H1 (cell line): Measurements from ENCODE around the gene DKKL1. TPM values are rescaled to one million over a fixed set of nuclear protein-coding genes. Genes with fewer than 3 reads are reported as not detected.

ENCODE experiments used
- ATF3 ChIP-seq: IDR thresholded peaks from 2 replicates; pipeline ENCODE4 v1.6.1; 2011; ENCODE audit warnings: low read depth, mild to moderate bottlenecking, low read length; ENCODE audit not compliant: insufficient read depth
- CBX5 ChIP-seq: fragments of 300-800, 300-1000 bp; sonication (generic); IDR thresholded peaks from 2 replicates; pipeline ENCODE4 v1.7.1; 2016; ENCODE audit warnings: antibody characterized with exemption, low read length, low read depth
- CHD7 ChIP-seq: fragments of 300-600 bp; sonication (generic); IDR thresholded peaks from 2 replicates; pipeline ENCODE4 v1.7.1; 2012; ENCODE audit warnings: low read length, moderate library complexity, mild to moderate bottlenecking, inconsistent platforms; ENCODE audit not compliant: insufficient replicate concordance
- JUN ChIP-seq: IDR thresholded peaks from 2 replicates; pipeline ENCODE4 v1.6.1; 2011; ENCODE audit warnings: low read depth, mild to moderate bottlenecking, improper control_type of control experiment, low read length
- JUND ChIP-seq: IDR thresholded peaks from 2 replicates; pipeline ENCODE4 v1.6.1; 2011; ENCODE audit warnings: mild to moderate bottlenecking, improper control_type of control experiment, low read length
- POU5F1 ChIP-seq: IDR thresholded peaks from 2 replicates; pipeline ENCODE4 v1.6.1; 2011; ENCODE audit warnings: low read depth, mild to moderate bottlenecking, low read length, moderate library complexity
- RAD21 ChIP-seq, 2 experiments: IDR thresholded peaks in 1 of 2; conservative IDR thresholded peaks in 1 of 2; 2 replicates each; pipeline ENCODE4 v1.6.1; 2011; ENCODE audit warnings: low read depth in 2 of 2, low read length in 2 of 2, improper control_type of control experiment in 1 of 2, inconsistent platforms in 1 of 2, mild to moderate bottlenecking in 1 of 2, moderate library complexity in 1 of 2
- SIX5 ChIP-seq: IDR thresholded peaks from 2 replicates; pipeline ENCODE4 v1.6.1; 2011; ENCODE audit warnings: mild to moderate bottlenecking, low read depth, low read length
- SP1 ChIP-seq: IDR thresholded peaks from 2 replicates; pipeline ENCODE4 v1.6.1; 2011; ENCODE audit warnings: low read depth, low read length
- TEAD4 ChIP-seq: IDR thresholded peaks from 2 replicates; pipeline ENCODE4 v1.6.1; 2012; ENCODE audit warnings: low read depth, low read length, inconsistent platforms, mixed read lengths
- YY1 ChIP-seq: IDR thresholded peaks from 2 replicates; pipeline ENCODE4 v1.6.1; 2011; ENCODE audit warnings: low read depth, mild to moderate bottlenecking, low read length
- polyA plus RNA-seq, 7 experiments: library from polyadenylated mRNA; depleted of rRNA in 3 of 7; stranded (reverse) in 5 of 7; unstranded in 2 of 7; fragments of >200 nt in 5 of 7; fragments of 200-250 nt in 2 of 7; gene quantifications; 1 replicate in 5 of 7; 2 replicates in 1 of 7; 4 replicates in 1 of 7; pipeline versions ENCODE4 v1.2.1 to v1.2.3, GENCODE V29; 2011 to 2013; ENCODE audit warnings: missing spikeins in 2 of 7, mixed read lengths in 2 of 7
- total RNA-seq: library from RNA; stranded (reverse); fragmentation: NEBNext Ultra II Directional; extraction: Animal tissue kit (Norgen Biotek cat#: 25700); gene quantifications from 2 replicates; pipeline ENCODE4 v1.2.1, GENCODE V29; 2021

The DKKL1 gene
- total and polyA plus RNA-seq, 2 of the 8 experiments (the other 6 are each of a cell fraction or from before 2014, with no cell fraction given), result 2.6 to 6.8 TPM

- TF ChIP-seq CHD7 (no peak), SP1 (no peak), CBX5 (no peak), RAD21 (IDR thresholded peaks at IDR 0.05 in 1 of 2, conservative IDR thresholded peaks at IDR 0.05 in 1 of 2; ENCODE audit: low read depth in 2 of 2, low read length in 2 of 2) (peak in 1 of 2 experiments; percentile 38; a peak in 2 of 4 replicates), JUND (no peak), SIX5 (peak; percentile 70), YY1 (peak; percentile 91), JUN (no peak), ATF3 (peak; percentile 61; the same call in 1 of the 2 replicates), TEAD4 (no peak), POU5F1 (no peak)
Measured at GRCh38 chr19:49347835-49348234, 15.8 kb upstream of the DKKL1 start (continued).
